Neutrophil (primary cell): ENCODE data around the gene ASTE1.

Source experiments
- H3K27ac ChIP-seq: fragments of 200-600 bp; sonication (generic); 2 replicates; pipeline ENCODE4 v1.5.1; 2016; ENCODE audit warnings: mild to moderate bottlenecking, moderate library complexity
- H3K27me3 ChIP-seq: fragments of 200-600 bp; sonication (generic); 2 replicates; pipeline ENCODE4 v1.6.0; 2016; ENCODE audit warnings: mild to moderate bottlenecking
- H3K36me3 ChIP-seq: fragments of 200-600 bp; sonication (generic); 2 replicates; pipeline ENCODE4 v1.5.1; 2017
- H3K4me1 ChIP-seq, 2 experiments: fragments of 200-600 bp in 1 of 2; sonication (generic) in 1 of 2; 1 replicate in 1 of 2; 2 replicates in 1 of 2; pipeline versions ENCODE4 v1.5.1 to v1.6.1; 2013 to 2016; ENCODE audit warnings: low read depth in 1 of 2, low read length in 1 of 2, mild to moderate bottlenecking in 1 of 2, moderate library complexity in 1 of 2; ENCODE audit not compliant: control insufficient read depth in 1 of 2, insufficient read depth in 1 of 2
- H3K4me3 ChIP-seq, 2 experiments: fragments of 200-600 bp in 1 of 2; sonication (generic) in 1 of 2; 1 replicate in 1 of 2; 2 replicates in 1 of 2; pipeline ENCODE4 v1.5.1; 2013 to 2016; ENCODE audit warnings: low read depth in 1 of 2, low read length in 1 of 2, mild to moderate bottlenecking in 1 of 2, moderate library complexity in 1 of 2
- H3K9me3 ChIP-seq: fragments of 200-600 bp; sonication (generic); 2 replicates; pipeline ENCODE4 v1.5.1; 2016
- CTCF ChIP-seq: fragments of 200-600 bp; sonication (generic); IDR thresholded peaks from 2 replicates; pipeline ENCODE4 v1.5.1; 2016; ENCODE audit warnings: antibody characterized with exemption

Gene ASTE1

GRCh38 chr3:131025539-131025938 is 1.1 kb downstream of the ASTE1 start:
- no peaks in the 10 kb centered on the region for H3K27me3 ChIP-seq
- TF ChIP-seq CTCF: no peak
- peaks cover 15% of the 10 kb centered on the region for H3K36me3 ChIP-seq
- peaks cover 15 to 23% of the 10 kb centered on the region in 2 experiments for H3K4me1 ChIP-seq
- H3K4me3 ChIP-seq: peak overlapping the region; percentile 78 to 81
- H3K27ac ChIP-seq: no peak overlapping the region
- no peaks in the 10 kb centered on the region for H3K9me3 ChIP-seq

- TF ChIP-seq CTCF: no peak
- H3K27me3 ChIP-seq: no peaks in the 10 kb centered on the region
- peaks cover 0 to 12% of the 10 kb centered on the region in 2 experiments for H3K4me1 ChIP-seq
- H3K9me3 ChIP-seq: no peaks in the 10 kb centered on the region
- peaks cover 54% of the 10 kb centered on the region for H3K36me3 ChIP-seq
- H3K4me3 ChIP-seq: no peak overlapping the region
- no peak overlapping the region for H3K27ac ChIP-seq
These were observed 6.4 kb downstream of the ASTE1 start for GRCh38 chr3:131020122-131020693.

- Histone ChIP-seq H3K27me3 (no peaks in the 10 kb centered on the region), H3K36me3 (peaks cover 62% of the 10 kb centered on the region), H3K9me3 (no peaks in the 10 kb centered on the region), H3K27ac (no peak overlapping the region), H3K4me3 (no peak overlapping the region), H3K4me1 (peaks cover 0 to 9% of the 10 kb centered on the region in 2 experiments)
- TF ChIP-seq CTCF: no peak
These were observed 7.7 kb downstream of the ASTE1 start for GRCh38 chr3:131018970-131019369.

- Histone ChIP-seq H3K4me3 (no peak overlapping the region), H3K4me1 (no peaks in the 10 kb centered on the region), H3K27ac (peak overlapping the region; percentile 7), H3K36me3 (peaks cover 51% of the 10 kb centered on the region), H3K9me3 (no peaks in the 10 kb centered on the region), H3K27me3 (no peaks in the 10 kb centered on the region)
- no peak for TF ChIP-seq CTCF
These were observed 16.9 kb downstream of the ASTE1 start for GRCh38 chr3:131009698-131010097.

GRCh38 chr3:131008326-131008725 is 18.3 kb downstream of the ASTE1 start:
- H3K4me1 ChIP-seq: no peaks in the 10 kb centered on the region
- H3K4me3 ChIP-seq: no peak overlapping the region
- H3K27ac ChIP-seq: no peak overlapping the region
- no peaks in the 10 kb centered on the region for H3K9me3 ChIP-seq
- H3K27me3 ChIP-seq: no peaks in the 10 kb centered on the region
- H3K36me3 ChIP-seq: peaks cover 45% of the 10 kb centered on the region
- no peak for TF ChIP-seq CTCF

GRCh38 chr3:131007782-131008181 is 18.8 kb downstream of the ASTE1 start:
- Histone ChIP-seq H3K27ac (no peak overlapping the region), H3K36me3 (peaks cover 45% of the 10 kb centered on the region), H3K27me3 (no peaks in the 10 kb centered on the region), H3K9me3 (no peaks in the 10 kb centered on the region), H3K4me1 (no peaks in the 10 kb centered on the region), H3K4me3 (no peak overlapping the region)
- TF ChIP-seq CTCF: no peak
